ENCODE data around the gene ZCCHC24.

GRCh38 chr10:79399223-79399831 is 46.1 kb downstream of the ZCCHC24 start:
- TF ChIP-seq POLR2AphosphoS5 (IDR thresholded peaks at IDR 0.05): peak in 2 of 3 donors; percentile 67 to 95
- no peak for TF ChIP-seq CTCF (IDR thresholded peaks at IDR 0.05)
- TF ChIP-seq POLR2A (IDR thresholded peaks at IDR 0.05): no peak

Measured in breast epithelium (tissue), 3 donors.